GM19372 (cell line): ENCODE data around the gene TBC1D1.
"Not testable (repeated sequence)": the region's sequence is repeated elsewhere in the genome, so short reads cannot be mapped to it uniquely, and the experiment has no call there.

Experiments
- ATAC-seq: cut with Tn5 transposase; IDR thresholded peaks from one replicate; pipeline ENCODE4 v1.9.1; 2021; ENCODE audit warnings: mild to moderate bottlenecking, low read depth, moderate library complexity; ENCODE audit not compliant: unreplicated experiment

TBC1D1 gene

GRCh38 chr4:37960679-37961450 is 70.0 kb downstream of the TBC1D1 start:
- no peak for ATAC-seq

GRCh38 chr4:37964734-37965457 is 74.0 kb downstream of the TBC1D1 start:
- ATAC-seq = no peak

- ATAC-seq = no peak
Measured at GRCh38 chr4:37966044-37966443, 75.2 kb downstream of the TBC1D1 start.

- ATAC-seq = no peak
Measured at GRCh38 chr4:37967736-37968135, 76.9 kb downstream of the TBC1D1 start.

- no peak for ATAC-seq
Measured at GRCh38 chr4:37968747-37969146, 77.9 kb downstream of the TBC1D1 start.

DNA sequence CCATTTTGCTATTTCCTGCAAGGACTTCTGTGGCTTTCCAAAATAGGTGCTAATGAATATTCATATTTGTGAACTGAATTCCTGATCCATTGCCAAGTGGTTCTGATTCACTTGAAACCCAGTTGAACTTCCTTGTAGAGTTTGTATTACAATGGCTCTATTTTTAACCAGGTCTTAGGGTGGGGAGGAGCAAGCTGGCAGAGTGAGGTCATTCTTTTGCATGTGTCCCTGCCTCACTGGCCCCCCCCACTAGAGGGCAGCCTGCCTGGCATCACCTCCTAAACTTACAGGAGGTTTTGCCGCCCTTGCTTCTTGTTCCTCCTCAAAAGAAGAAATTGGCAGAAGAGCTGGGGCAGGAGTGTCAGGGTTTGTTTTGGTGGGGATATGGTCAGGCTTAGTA is 79.8 kb downstream of the TBC1D1 start:
- ATAC-seq = no peak

DNA sequence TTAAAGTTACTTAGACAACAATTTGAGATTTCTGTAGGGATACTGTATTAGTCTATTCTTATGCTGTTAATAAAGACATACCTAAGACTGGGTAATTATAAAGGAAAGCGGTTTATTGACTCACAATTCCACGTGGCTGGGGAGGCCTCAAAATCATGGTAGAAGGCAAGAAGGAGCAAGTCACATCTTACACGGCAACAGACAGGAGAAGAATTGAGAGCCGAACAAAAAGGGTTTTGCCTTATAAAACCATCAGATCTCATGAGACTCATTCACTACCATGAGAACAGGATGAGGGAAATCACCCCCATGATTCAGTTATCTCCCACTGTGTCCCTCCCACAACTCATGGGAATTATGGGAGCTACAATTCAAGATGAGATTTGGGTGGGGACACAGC is 80.3 kb downstream of the TBC1D1 start:
- ATAC-seq = no peak

GRCh38 chr4:37973441-37973840 is 82.6 kb downstream of the TBC1D1 start:
- ATAC-seq = no peak

DNA sequence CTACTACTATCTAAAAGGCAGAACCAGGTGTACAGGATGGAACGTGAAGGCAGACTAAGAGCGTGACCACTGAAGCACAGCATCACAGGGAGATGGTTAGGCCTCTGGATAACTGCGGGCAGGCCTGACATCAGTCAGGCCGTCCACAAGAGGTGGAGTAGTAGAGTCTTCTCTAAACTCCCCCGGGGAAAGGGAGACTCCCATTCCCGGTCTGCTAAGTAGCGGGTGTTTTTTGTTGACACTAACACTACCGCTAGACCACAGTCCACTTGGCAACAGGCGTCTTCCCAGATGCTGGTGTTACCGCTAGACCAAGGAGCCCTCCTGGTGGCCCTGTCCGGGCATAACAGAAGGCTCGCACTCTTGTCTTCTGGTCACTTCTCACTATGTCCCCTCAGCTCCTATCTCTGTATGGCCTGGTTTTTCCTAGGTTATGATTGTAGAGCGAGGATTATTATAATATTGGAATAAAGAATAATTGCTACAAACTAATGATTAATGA is 84.5 kb downstream of the TBC1D1 start:
- ATAC-seq = not testable (repeated sequence)

DNA sequence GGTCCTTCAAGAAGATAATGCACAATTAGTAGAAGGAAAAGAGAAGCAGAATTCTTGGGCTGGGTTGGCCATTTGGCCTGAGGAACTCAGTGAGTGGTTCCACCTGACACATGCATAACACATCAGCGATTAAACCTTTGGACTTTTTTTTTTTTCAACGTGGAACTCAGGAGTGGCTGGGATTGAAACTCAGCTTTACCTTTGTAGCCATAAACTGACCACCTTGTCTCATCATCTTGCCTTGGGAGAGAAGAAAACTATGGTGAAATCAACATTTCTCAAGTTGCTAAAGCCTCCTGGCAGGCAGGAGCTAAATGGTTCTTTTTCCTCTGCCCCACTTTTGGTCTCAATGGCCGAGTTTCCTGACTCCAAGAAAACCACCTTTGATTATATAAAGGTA is 85.6 kb downstream of the TBC1D1 start:
- ATAC-seq = no peak

- ATAC-seq = peak; percentile 82
Measured at GRCh38 chr4:37976991-37977470, 86.1 kb downstream of the TBC1D1 start.

- ATAC-seq = peak; percentile 66
Measured at GRCh38 chr4:37977471-37978247, 86.8 kb downstream of the TBC1D1 start.

DNA sequence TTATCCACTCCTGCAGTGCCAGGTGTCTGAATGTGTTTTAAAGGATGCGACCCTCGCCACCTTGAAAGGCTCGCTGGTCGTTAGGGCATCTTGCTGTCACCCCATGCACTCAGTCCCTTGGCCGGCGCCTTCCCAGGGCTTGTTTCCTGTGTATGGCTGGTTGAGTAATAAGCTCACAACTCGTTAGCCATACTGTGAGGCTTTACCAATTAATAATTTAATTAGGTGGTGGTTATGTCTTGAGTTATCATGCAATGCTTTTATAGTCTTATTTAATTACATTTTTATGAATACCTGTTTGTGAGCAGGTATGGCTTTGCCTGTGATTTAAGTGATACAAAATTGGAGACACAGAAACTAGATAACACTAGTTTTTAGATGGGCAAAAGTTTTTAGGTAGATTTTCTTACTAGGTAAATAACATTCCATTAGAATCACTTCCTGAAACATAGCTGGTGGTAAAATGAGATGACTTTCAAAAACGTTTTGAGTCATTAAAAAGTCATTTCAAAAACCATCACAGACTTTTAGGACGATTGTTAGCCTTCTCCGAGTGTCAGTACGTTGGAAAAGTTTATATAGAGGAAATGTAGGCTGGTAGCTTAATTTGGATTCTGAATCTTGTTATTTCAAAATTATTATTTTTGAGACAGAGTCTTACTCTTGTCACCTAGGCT is 87.5 kb downstream of the TBC1D1 start:
- ATAC-seq = peak; percentile 27

GRCh38 chr4:37980246-37980645 is 89.4 kb downstream of the TBC1D1 start:
- ATAC-seq = no peak

GRCh38 chr4:37981425-37981824 is 90.5 kb downstream of the TBC1D1 start:
- ATAC-seq = no peak

GRCh38 chr4:37981844-37982720 is 91.2 kb downstream of the TBC1D1 start:
- no peak for ATAC-seq

GRCh38 chr4:37982736-37983135 is 91.9 kb downstream of the TBC1D1 start:
- no peak for ATAC-seq

DNA sequence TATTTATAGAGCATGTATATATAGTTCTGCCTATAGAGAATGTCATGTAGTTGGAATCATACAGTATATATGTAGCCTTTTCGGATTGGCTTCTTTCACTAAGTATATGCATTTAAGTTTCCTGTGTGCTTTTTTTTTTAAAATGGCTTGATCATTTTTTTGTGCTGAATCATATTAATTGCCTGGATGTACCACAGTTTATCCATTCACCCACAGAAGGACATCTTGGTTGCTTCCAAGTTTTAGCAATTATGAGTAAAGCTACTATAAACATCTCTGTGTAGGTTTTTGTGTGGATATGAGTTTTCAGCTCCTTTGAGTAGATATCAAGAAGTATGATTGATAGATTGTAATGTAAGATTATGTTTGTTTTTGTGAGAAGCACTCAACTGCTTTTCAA is 93.1 kb downstream of the TBC1D1 start:
- no peak for ATAC-seq

GRCh38 chr4:37985730-37986275 is 94.9 kb downstream of the TBC1D1 start:
- ATAC-seq = no peak
